Smooth muscle cell of the brain vasculature (primary cell): ENCODE data around the gene RAI1.

ENCODE experiments used
- DNase-seq: peaks from one replicate; pipeline ENCODE4 v3.0.0-alpha.2; 2012; ENCODE audit warnings: low read depth, low spot score

Gene RAI1

DNA sequence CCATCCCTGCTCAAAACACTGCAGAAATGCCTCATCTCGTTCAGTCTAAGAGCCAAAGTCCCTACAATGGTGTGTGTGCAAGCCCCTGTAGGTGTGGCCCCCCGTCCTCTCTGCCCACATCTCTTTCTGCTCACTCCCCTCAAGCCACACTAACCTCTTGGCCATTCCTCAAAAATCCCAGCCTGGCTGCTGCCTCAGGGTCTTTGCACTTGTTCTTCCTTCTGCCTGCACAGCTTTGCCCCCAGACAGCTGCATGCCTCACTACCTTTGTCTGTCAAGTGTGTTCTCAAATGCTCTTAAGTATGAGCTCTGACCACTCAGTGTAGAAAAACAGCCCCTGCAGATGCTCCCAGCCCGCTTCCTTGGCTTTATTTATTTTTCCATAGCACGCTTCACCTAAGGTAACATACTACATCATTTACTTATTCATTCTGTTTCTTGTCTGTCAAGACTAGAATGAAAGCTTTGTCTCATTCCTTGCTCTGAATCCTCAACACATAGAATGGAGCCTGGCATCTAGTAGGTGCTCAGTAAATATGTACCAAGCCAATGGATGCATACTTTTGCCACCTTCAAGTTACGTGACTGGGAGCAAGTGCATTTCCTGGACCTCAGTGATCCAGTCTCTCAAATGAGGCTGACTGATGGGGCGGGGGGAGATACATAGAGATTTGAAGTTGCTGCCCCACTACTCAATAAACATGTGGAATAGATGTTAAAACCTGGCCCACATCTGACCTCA, 38.1 kb downstream of the RAI1 start:
- DNase-seq, result no peak

DNA sequence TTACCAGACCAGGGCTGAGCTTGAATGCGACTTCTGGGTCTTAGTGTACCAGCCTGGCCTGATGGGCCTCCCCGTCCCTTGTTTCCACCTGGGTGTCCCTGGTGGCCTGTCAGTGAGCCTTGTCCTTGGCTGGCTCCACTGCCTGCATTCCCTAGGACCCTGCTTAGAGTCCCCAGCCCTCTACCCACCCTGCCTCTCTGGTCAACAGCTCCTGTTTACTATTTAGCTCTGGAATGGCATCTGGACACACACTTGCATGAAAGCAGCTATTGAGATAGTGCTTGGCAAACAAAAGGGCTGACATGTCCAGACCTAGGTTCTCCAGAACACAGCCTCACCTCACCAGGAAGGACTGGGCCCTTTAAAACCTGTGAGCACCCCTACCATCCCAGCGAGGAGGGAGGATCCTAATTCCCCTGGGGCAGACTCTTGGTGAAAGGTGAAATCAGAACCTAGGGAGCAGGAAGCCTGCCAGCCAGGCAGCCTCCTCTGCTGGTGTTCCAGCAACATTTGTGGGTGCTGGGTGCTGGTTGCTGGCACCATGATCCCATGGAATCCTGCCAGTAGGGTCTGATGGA, 38.8 kb downstream of the RAI1 start:
- no peak for DNase-seq

DNA sequence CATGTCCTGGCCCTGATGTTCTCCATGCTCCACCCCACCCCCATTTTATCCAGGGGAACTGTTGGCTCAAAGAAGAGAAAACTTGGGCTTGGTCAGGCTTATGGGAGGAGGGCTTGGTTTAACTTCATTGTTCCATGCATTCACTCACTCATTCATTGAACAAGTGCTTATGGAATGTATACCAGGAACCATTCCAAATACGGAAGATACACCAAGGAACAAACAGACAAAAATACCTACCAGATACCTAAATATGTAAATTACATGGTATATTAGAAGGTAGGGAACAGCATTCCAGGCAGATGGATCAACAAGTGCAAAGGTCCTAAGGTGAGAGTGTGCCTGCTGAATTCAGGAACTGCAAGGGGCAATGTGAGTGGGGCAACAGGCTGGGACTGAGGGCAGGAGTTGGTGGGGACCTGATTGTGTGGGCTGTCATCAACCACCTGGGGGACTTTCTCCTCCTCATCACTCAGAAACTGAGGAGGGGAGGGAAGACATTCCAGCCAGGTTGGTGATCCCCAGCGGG, 39.9 kb downstream of the RAI1 start:
- no peak for DNase-seq

DNA sequence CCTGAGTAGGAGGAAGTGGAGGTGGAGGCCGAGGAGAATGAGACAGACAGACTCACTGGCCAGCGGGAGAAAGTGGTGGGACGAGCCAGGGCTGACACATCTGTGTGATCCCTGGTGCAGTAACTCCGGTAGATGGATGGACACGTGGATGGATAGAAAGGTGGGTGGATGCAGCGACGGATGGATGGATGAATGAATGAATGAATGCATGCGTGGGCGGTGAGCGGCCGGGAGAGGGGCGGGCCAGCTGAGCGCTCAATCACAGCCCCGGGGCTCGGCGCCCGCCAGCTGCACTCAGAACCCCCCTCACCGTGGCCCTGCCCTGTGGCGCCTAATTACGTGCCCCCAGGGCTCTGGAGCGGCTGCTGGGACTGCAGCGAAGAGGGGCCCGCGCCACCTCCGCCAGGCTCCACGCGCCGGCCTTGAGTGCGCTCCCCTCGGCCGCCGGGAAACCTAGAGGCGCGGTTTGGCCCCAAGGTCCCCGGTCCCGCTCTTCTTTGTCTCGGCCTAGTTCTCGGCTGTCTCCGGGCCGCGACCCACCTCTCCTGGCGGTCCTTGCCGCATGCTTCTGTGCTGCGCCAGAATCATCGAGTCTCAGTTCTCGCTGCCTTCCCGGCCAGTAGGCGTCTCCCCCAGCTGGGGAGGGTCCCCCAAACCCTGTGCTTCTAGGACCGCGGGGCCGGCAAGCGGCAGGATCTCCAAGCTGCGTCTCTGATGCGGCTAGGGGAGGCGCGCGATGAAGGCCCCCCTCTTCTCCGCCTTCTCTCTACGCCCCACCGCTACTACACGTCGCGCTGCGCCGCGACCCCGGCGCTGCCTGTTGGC, 41.0 kb downstream of the RAI1 start:
- no peak for DNase-seq

DNA sequence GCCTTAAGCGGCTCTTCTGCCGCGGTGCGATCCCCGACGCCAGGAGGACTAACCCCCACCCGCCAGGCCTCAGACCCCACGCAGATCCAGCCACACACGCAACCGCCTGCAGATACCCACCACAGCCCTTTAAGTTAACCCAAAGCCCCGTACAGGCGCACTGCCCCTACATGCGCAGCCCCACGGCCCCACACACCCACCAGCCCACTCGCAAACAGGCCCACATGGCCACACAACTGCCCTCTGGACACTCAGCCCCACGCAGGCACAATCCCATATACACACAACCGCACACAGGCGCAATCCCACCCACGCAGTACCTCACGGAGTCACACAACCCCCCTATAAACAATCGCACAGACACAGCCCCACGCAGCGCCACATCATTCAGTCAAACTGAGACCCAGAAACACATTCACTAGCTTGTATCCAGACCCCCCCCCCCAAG, 41.7 kb downstream of the RAI1 start:
- DNase-seq, result no peak

DNA sequence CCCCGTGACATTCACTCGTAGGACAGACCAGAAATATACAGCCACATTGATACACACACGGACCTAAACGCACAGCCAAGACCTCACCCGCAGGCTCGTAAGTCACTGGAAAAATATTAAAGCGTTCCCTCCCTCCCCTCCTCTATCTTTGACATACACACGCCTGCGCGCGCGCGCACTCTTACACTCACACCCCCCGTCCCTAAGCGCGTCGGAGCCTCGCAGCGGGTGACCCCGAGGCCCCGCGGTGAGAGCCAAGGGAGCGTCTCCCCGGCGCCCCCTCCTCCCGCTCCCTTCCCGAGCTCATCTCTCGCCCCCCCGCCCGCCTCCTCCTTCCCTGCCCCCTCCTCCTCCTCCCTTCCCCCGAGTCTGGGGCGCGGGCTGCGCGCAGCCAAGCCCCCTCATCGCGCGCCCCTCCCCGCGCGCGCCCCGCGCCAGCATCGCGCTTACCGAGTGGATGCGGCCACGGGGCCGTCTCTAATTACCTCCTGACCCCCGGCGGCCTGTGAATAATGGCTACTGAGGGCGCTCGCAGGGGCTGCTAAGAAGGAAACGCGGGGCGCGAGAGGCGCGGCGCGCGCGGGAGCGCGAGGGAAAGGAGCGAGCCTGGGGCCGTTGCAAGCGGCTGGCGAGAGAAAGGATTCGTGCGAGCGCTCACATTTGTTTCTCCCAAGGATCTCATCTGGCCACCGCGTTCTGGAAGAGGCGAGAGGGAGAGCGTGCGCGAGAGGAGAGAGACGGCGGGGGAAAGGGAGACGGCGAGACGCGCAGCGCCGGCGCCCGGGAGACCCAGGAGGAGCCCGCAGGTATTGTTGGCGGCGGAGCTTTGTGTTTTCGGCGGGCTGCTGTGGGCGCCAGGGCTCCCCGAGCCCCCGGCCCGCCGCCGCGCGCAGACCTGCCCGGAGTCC, 42.4 kb downstream of the RAI1 start:
- no peak for DNase-seq

DNA sequence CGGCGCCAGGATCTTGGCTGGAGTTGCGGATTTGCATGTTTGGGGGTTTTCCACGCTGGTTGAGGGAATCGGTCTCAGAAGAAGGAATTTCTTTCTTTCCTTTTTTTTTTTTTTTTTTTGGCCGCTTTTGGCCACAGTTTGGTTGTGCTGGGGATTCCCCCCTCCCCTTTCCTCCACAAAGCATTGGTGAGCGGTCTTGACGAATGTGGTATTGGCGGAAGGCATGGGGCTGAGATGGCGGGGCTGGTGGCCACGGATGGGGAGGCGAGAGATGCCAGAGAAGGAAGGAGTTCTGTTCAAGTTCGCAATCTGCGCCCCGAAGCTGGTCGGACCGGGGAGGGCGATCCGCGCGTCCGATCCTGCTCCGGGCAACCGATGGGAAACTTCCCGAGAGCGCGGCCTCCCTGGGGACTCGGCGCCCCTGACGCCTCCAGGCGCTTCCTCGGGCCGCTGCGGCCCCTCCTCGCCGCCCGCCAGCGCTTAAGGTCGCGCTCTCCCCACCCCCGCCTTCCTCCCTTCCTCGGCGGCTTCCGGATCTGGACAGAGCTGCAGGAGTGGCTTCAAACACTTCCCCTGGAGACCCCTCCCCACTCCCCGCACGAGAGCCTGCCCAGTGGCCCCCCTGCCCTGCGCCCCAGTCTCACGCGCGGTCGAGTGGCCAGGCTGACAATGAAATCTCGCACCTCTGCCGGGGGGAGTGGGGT, 43.2 kb downstream of the RAI1 start:
- DNase-seq, result no peak

DNA sequence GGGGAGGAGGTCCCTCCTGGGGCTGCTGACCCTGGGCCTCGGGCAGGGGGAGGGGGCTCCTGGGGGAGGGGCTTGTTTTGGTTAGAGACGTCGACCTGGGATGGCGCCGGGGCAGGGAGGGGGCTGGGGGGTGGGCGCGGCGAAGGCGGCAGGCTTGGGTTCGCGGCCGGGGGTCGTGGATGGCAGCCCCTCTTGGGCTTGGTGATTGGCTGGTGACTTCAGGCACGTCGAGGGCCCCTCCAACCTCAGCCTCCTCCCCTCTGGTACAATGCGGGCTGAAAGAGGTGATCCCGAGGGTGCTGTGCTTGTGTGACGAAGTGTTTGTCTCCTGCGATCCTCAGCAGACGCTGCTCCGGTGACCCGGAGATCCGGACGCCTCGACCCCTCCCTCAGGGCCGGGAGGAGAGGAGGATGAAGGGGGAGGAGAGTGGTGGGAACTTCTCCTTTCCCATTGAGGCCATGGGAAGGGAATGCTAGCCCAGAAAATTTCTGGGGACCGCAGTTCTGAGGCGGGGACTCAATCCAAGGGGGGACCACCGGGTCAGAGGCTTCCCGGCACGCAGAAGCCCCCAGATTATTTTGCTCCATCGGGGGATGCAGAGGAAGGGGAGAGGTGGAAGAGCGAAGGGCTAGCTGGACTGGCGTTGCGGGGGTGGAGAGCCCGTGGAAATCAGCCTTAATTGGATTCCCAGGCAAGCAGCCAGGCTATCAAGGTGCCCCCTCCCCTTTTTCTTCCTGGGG, 43.9 kb downstream of the RAI1 start:
- no peak for DNase-seq

DNA sequence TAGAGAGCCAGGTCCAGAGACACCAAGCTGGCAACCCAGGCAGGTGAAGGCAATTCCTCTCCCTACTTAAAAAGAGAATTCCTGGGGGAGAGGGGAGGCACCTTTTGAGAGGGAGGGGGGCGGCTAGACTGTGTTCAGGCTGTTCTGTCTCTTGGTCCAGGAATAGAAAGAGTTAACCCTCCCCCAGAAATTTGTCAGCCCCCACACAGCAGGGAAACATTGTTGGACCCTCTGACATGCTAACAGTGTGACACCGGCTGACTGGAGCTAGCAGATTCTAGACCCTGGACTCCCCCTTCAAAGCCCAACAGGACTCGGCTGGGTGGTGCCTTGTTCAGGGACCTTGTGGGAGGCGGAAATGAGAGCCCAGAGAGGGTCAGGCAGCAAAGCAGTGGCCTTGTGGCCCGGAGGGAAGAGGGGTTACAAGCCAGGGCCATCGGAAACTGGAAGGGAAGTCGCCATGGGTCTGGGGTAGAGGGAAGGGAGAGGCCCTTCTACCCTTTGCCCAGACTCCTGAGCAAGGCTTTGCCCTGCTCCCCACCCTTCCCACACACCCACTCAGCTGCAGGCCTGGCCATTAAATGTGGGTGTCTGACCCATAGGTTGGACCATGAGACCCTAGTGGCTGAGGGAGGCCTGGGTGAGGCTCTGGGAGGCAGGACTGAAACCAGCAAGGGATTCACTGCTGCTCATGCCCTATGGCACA, 44.6 kb downstream of the RAI1 start:
- no peak for DNase-seq

DNA sequence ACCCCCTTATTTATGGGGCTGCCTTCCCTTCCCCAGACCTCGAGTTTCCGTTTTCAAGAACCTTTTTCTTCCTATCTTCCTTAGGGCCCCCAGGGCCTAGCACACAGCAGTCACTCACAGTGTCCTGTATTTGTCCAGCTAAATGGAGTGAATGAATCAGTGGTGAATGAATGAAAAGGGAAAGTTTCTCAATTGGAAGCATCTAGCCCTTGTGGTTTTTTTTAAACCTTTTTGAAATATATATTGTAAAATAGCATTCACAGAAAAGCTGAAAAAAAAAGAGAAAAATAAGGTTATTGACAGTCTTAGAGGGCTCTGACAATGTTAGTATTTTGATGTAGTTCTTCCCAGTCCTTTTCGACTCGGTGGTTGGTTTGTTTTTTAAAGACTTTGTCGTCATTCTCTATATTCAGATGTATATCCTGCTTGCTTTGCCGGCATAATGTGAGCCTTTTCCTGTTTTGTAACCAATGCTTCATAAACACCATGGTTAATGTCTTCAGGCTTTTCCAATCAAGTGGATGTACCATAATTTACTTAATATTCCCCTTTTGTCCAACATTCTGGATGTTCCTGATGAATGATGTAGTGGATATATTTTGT, 45.3 kb downstream of the RAI1 start:
- DNase-seq, result no peak

DNA sequence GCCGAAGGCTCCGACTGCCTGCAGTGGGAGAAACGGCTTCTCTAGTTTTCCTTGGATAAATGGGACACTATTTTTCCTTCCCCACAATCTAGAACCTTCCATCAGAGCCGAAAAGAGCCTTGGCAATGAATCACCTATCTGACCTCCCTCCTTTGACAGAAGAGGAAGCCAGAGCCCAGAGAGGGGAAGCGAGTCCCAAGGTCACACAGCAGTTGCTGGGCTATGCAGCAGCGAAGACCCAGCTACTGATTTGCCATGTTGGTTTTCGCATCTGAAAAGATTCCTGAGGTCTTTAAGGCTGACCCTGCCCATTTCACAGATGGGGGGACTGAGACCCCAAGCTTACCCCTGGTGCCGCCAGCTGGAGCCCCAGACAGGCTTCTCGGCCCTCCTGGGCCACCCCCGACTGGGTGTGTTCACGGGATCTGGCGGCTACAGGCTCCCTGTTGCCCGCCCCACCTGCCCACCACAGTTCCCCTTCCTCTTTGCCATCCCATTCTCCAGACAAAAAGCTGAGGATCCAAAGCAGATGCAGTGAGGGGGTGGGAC, 45.9 kb downstream of the RAI1 start:
- no peak for DNase-seq

DNA sequence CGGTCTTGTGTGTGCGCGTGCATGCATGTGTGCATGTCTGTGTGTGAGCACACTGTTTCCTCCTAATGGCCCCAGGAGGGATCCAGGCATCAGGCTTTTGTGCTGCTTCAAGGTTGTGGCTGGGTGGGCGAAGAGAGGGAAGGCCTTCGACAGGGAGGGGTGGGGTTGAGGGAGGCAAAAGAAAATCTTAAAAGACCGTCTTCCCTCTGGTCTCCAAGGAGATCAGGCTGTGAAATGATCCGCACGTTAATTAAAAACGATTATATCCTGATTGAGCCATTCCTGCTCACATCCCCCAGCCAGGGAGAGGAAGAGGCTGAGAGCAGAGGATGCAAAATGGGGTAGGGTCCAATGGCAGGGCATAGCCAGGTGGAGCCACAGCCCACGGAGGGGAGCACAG, 46.9 kb downstream of the RAI1 start:
- no peak for DNase-seq

DNA sequence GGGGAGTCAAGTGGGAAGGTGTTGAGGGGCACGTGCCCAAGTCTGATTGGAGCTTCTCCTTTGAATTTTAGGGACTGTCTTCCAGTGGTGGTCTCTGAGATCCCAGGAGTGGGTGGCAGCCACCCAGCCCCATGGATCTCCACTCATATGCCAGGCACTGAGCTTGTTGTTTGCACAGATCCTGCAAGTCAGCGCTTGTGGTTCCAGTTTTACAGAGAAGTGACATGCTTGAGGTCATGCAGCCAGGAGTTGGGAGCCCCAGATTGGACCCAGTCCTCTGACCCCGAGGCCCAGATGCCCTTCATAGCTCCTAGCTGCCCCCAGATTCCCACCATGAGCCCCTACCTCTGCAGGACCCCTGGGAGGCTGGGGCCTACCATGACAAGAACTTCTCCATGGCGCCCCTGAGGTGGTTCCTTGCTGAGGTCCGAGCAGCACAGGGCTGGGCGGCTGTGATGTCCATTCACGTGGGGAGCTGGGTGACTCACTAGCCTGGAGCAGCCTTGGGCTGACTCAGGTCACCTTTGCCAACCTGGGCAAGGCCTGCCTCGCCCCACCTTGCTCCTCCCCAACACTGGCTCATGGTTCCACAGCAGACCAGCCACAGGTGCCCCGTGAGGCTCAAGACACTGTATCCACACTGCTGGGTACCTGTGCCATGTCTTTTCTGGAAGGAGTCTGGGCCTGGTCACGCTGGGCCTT, 47.4 kb downstream of the RAI1 start:
- DNase-seq, result no peak

DNA sequence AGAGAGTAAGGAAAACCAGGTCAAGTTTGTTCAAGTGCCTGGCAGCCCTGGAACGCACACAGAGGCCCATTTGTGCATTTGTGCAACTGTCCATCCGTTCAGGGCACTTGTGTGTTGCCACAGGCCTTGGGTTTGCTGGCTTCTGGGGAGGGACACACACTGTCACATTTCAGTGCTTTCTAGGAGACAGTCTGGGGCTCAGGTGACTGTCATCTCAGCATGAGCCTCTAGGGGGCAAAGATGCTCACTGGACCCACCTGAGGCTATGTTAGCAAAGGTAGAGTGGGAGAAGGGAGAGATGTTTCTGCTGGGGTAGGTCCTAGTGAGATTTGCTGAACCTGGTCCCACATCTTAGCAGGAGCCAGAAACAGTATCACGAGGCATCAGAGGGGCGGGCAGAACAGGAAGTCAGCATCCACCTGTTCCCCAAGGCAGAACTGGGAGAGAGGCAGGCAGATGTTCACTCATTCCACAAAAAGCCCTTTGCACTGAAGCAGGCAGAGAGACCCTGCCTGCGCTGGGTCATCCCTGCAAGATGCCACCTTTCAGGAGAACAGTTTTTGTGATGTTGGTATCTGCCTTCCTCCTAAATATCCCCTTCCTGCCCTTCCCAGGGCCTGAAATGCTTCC, 48.5 kb downstream of the RAI1 start:
- DNase-seq, result no peak

DNA sequence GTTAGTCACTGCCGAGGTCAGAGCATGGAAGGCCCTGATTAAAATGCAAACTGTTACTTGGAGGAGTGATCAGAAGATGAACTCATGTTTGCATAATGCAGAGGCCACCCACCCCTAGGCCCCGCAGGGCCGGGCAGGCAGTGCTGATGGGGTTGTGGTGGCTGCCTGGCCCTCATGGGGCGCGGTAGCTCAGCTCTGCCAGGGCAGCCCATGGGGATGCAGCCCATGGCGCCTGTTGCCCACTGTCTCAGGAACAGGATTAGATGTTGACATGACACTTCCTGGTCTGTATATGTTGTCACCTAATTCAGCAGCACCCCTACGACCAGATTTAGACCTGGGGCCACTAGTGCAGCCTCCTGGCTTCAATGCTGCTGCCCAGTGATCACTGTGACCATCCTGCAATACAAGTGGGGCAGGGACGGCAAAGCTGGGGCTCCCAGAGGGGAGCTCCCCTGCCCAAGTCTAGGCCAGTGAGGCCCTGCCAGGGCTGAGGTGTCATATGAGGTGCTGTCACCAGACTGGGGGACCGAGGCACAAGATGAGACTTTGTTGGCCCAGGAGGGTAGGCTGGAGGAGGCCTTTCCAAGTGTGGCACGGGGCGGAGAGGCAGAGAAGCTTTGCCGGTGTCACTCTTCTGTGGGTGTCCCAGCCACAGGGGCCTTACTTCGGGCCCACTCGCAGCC, 49.1 kb downstream of the RAI1 start:
- no peak for DNase-seq

DNA sequence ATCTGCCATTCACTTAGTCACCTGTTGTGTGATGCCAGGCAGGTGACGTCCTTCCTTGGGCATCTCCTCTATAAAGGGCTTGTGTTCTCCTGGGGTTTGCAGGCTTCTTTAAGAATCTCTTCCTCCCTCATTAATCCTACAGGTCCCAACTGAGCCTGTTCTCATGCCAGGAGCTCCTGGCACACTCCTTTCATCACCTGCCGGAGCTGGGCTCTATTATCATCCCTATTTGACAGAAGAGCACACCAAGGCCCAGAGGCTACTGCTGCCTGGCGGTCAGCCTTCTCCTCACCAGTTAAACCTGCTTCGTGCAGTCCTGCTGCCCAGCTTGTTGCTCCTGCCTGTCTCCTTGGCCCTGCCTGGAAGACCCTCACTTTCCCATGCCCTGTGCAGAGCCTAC, 51.2 kb downstream of the RAI1 start:
- DNase-seq, result no peak
